Measurements from ENCODE around the gene COMMD8. TPM values are rescaled to one million over a fixed set of nuclear protein-coding genes. Genes with fewer than 3 reads are reported as not detected.

COMMD8 gene
- total RNA-seq, 1 experiment from 2014 or later: 19.9 TPM

DNA sequence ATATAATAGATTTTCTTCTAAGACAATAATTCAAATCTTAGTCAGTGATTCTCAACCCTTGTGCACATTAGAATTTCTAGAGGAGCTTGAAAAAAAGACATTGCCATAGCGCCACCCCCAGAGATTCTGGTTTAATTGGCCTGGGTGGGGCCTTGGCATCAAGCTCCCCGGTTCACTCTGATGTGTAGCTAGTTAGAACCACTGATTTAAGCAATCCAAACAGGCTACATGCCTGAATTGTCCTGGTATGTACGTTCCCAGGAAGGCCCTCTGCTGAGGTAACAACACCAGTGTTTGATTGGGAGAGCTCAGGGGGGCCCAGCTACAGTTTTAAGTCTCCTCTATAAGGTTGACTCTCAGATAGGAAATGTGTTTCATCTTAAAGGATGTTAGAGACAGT lies 20.2 kb upstream of the COMMD8 start:
- H3K9me2 ChIP-seq (ENCODE audit: insufficient read depth): no peaks in the 10 kb centered on the region
- ChIA-PET CTCF (interaction anchor here (2.1 kb wide), 1 partner anchor 20 kb away, joined by 6 read pairs; the partner anchor contains the start of gene COMMD8), POLR2A (interaction anchor here (0.7 to 0.8 kb wide), 2 partner anchors 20 to 34 kb away, joined by 3 to 5 read pairs; partner anchors contain the start of gene COMMD8), RAD21 (ENCODE audit: low non-redundant PET in 1 of 2, low total read pairs in 2 of 2, uncharacterized antibody in 2 of 2, unreplicated experiment in 2 of 2) (no interaction called here)
- no peaks in the 10 kb centered on the region for H3K79me2 ChIP-seq (ENCODE audit: insufficient read depth, low read length)
- no peak for TF ChIP-seq REST (IDR thresholded peaks at IDR 0.05; ENCODE audit: low read depth)
- H4K20me1 ChIP-seq (ENCODE audit: insufficient read depth): no peaks in the 10 kb centered on the region
- no peak overlapping the region for H3K4me2 ChIP-seq (ENCODE audit: low read length)
- H3K9me3 ChIP-seq (ENCODE audit: control insufficient read depth in 1 of 2, insufficient read depth in 1 of 2, low read depth in 1 of 2, low read length in 2 of 2): no peaks in the 10 kb centered on the region
- H3K4me3 ChIP-seq (replicated peaks in 1 of 2; ENCODE audit: low read depth in 1 of 2, low read length in 2 of 2): no peak overlapping the region
- no peaks in the 10 kb centered on the region for H3K27me3 ChIP-seq (ENCODE audit: insufficient read depth, low read length)
- no peaks in the 10 kb centered on the region for H3K36me3 ChIP-seq (ENCODE audit: control insufficient read depth in 1 of 2, insufficient read depth in 2 of 2, low read length in 2 of 2)
- peaks cover 0 to 20% of the 10 kb centered on the region in 2 experiments; a peak in 3 of 4 replicates for H3K4me1 ChIP-seq (ENCODE audit: control insufficient read depth in 1 of 2, insufficient read depth in 2 of 2, low read length in 2 of 2)
- H3K27ac ChIP-seq (ENCODE audit: low read depth, low read length): no peak overlapping the region
- intact Hi-C loops (cut with micrococcal nuclease): loop anchor here (2.0 kb wide), 1 partner anchor 81 kb away; no protein-coding TSS in a partner anchor
- DNase-seq (ENCODE audit: low read depth, low spot score) (no peak), ATAC-seq (no peak)
- H3K9ac ChIP-seq (ENCODE audit: low read length): no peak overlapping the region
- H2AFZ ChIP-seq (ENCODE audit: low read depth, low read length, poor library complexity, severe bottlenecking): peak overlapping the region; percentile 89
- BruUV-seq (replicated peaks): no TSS peak

GRCh38 chr4:47482326-47482725 lies 18.8 kb upstream of the COMMD8 start:
- H4K20me1 ChIP-seq (ENCODE audit: insufficient read depth): no peaks in the 10 kb centered on the region
- DNase-seq (ENCODE audit: low read depth, low spot score) (no peak), ATAC-seq (no peak)
- intact Hi-C loops (cut with micrococcal nuclease): no loop called here
- no peak overlapping the region for H3K27ac ChIP-seq (ENCODE audit: low read depth, low read length)
- ChIA-PET RAD21 (ENCODE audit: low non-redundant PET in 1 of 2, low total read pairs in 2 of 2, uncharacterized antibody in 2 of 2, unreplicated experiment in 2 of 2) (no interaction called here), CTCF (no interaction called here), POLR2A (no interaction called here)
- BruUV-seq (replicated peaks): no TSS peak
- no peaks in the 10 kb centered on the region for H3K9me3 ChIP-seq (ENCODE audit: control insufficient read depth in 1 of 2, insufficient read depth in 1 of 2, low read depth in 1 of 2, low read length in 2 of 2)
- H3K4me2 ChIP-seq (ENCODE audit: low read length): no peak overlapping the region
- H3K79me2 ChIP-seq (ENCODE audit: insufficient read depth, low read length): no peaks in the 10 kb centered on the region
- no peaks in the 10 kb centered on the region for H3K36me3 ChIP-seq (ENCODE audit: control insufficient read depth in 1 of 2, insufficient read depth in 2 of 2, low read length in 2 of 2)
- TF ChIP-seq REST (IDR thresholded peaks at IDR 0.05; ENCODE audit: low read depth): no peak
- TF ChIP-seq JUND (IDR thresholded peaks at IDR 0.05): no peak
- no peak for TF ChIP-seq RAD21 (IDR thresholded peaks at IDR 0.05; ENCODE audit: low read depth)
- H3K4me3 ChIP-seq (replicated peaks in 1 of 2; ENCODE audit: low read depth in 1 of 2, low read length in 2 of 2): no peak overlapping the region
- no peak overlapping the region for H3K9ac ChIP-seq (ENCODE audit: low read length)
- no peaks in the 10 kb centered on the region for H3K9me2 ChIP-seq (ENCODE audit: insufficient read depth)
- H3K27me3 ChIP-seq (ENCODE audit: insufficient read depth, low read length): no peaks in the 10 kb centered on the region
- peak overlapping the region; percentile 41 for H2AFZ ChIP-seq (ENCODE audit: low read depth, low read length, poor library complexity, severe bottlenecking)
- H3K4me1 ChIP-seq (ENCODE audit: control insufficient read depth in 1 of 2, insufficient read depth in 2 of 2, low read length in 2 of 2): peaks cover 0 to 20% of the 10 kb centered on the region in 2 experiments; a peak in 3 of 4 replicates

All from HCT116 (cell line).